ENCODE results near the gene NHSL2.

The NHSL2 gene

DNA sequence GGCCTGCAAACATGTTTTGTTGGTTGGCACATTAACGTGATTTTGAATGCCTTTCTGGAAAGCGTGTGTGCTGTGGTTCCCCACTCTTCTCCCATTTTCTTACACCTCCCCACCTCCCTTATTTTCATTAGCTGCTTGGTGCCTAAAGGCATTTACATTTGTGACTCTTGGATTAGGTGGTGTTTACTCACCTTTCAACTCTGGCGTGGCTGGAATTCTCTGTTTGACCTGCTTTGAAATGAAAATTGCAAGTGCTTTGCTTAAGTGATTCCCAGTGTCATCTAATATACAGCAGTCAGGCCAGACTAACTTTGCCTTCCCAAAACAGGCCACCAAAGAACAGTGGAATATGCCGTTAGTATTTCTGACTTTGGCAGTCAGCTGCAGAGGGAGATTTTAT is 80.5 kb downstream of the NHSL2 start:
- DNase-seq, result no peak

DNA sequence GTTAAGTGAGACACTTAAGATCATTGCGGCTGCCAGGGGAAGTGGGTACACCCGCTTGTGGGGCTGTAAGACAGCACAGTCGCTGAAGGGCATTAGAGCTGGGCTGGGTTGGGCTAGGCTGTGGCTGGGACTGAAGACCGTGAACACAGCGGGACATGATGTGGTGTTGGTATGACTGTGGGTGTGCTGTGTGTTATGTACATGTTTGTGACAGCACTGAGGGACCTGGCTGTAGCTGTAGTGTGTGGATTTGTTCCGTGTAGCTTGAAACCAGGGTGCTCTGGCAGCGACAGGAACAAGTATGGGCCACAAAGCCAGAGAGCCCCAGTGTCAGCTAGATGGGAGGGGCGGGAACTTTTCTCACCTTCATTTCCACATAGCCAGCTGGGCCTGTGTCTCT is 82.1 kb downstream of the NHSL2 start:
- no peak for DNase-seq

DNA sequence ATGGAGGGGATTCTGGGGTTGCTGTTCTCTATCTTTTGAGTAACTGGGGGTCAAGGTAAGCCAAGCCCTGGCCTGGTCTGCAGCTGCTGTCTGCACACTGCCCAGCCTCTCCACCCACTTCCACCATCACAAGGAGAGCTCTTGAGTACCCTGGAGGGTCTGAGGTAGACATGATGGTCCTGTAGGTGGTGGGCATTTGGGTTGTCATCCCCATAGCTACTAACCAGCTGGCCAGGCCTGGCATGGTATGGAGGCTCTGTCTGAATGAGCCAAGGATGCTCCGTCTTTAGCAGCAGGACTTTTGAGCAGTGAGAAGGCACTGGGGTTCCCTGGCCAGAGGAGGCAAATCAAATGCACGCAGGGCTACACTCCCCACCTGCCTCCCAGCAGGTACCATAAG is 82.7 kb downstream of the NHSL2 start:
- no peak for DNase-seq

DNA sequence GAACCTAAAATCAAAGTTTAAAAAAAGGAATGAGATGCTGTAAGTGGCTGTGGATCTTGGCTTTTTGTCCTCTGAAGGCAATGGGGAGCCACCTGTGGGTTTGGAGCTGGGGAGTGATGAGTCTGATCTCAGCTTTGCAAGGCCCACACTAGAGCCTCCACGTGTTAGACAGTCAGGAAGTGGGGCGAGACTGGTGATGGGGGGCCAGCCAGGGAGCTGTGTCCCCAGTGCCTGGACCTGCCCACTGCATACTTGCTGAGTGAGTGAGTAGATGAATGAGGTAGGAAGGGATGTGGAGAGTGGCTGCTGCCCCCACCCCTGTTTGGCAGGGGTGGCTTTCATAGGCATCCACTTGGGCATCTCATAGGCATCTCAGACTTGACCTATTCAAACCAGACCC is 84.0 kb downstream of the NHSL2 start:
- DNase-seq, result no peak

DNA sequence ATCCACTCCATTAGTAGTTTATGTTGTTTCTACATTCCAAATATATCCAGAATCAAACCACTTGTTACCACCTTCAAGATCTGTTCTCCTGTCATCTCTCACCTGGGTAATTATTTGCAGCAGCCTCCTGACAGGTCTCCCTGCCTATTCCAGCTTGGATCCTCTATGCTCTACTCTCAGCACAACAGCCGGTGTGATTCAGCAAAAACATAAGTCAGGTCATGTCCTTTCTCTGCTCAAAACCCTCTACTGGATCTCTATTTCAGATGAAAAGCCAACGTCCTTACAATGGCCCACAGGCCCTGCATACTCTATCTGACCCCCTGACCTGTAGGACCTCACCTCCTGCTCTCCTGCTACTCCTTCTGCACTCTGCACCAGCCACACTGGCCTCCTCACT is 84.5 kb downstream of the NHSL2 start:
- DNase-seq, result no peak

DNA sequence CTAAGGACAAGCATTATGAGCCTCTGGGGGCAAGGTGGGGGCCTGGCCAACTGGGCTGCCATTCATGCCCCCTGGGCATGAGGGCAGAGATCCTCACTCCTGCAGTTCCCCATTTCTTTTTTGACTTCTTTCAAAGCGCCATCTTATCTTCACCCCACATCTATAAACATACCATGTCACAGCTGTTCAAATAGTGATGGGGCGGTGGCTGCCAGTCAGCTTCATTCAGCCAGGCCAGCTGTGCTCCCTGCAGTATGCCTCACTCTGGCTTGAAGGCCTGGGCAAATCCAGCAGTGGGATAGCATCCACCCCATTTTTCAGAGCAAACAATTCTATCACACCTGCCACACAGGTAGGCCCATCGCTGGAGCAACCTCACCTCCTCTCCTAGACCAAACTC is 85.5 kb downstream of the NHSL2 start:
- no peak for DNase-seq

DNA sequence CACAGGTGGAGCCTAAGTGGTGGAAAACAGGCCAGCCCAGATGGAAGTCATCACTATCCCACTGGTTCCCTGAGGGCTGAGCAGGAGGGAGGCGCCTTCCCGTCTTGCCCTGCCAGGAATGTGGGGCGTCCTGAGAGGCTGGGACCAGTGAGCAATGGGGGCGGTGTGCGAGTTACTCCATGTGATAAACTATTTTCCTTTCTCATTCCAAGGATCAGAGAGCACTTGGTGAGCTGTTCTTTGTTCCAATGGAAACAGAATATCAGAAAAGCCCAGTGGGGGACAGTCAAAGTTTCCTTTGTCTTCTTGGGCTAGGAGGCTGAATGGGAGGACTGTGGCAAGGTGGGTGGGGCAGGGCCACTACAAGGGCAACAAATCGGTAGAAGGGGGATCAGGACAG is 86.2 kb downstream of the NHSL2 start:
- peak; percentile 75 for DNase-seq

DNA sequence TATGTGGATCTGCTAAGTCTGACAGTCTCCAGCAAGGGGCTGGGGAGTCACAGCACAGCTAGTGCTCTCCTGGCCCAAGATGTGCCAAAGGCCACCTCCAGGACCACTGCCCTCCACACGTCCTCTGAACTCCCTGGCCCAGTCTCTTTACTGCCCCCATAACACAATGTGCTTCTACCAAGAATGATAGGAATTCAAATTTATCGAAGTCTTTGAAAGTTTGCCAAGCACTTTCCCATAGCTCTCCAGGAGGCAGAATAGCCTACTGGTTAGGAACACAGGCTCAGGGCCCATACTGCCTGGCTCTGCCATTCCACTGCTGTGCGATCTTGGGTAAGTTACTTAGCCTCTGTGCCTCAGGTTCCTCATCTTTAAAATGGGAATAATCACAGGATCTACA is 86.7 kb downstream of the NHSL2 start:
- peak; percentile 37 for DNase-seq

DNA sequence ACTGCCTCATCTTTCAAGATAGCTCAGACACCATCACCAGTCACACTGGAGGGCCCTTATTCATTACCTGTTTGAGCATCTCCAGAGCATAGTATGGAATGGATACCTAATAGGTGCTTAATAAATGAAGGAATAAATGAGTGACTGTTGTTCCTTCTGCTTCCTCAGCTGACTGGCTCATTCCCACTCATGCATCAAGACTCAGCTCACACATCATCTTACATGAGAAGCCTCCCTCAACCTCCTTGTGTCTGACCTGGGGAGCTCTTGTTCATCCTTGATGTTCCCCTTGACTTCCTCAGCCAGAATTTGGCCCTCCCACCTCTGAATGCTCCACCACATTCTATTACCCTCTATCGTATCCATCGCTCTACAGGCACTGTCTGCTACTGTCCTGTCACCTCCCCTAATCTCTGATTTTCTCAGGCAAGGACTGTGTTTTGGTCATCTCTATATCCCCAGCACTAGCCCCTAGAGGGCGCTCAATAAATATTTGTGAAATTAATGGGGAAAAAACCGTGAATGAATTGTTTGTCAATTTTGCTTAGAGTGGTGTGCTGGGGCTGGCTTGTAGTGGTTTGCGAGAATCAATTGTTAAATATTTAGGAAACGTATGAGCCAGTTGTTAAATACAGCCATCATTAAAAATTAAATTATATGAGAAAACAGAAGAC is 88.3 kb downstream of the NHSL2 start:
- no peak for DNase-seq

DNA sequence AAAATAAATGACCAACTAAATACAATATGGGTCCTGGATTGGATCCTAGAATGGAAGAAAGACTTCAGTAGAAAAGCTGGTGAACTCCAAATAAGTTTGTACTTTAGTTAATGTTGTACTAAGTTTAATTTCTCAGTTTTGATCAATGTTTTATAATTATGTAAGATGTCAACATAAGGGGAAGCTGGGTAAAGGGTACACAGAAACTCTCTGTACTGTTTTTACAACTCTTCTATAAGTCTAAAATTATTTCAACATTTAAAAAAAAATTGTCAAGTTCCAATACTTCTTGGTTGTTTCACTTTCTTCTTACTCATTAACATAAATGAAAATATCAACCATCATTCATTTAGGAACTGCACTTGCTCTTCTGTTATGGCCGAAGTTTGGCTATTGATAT is 88.9 kb downstream of the NHSL2 start:
- no peak for DNase-seq

DNA sequence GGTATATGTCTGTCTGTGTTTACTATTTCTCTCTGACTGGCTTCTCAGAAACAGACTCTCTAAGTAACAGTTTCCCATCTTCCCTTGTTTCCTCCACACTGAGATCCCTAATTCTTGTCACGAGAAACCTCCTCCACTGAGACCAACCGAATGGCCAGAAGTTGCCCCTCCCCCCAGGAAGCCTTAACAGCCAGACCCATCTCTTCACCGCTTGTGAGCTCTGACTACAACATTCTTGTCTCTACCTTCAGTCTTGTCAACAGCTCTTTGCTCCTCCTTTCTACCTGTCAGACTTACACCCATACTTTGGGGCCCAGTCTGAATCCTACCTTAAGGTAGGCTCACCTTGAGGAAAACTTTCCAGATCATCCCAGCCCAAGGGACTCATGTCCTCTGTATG is 90.8 kb downstream of the NHSL2 start:
- no peak for DNase-seq

DNA sequence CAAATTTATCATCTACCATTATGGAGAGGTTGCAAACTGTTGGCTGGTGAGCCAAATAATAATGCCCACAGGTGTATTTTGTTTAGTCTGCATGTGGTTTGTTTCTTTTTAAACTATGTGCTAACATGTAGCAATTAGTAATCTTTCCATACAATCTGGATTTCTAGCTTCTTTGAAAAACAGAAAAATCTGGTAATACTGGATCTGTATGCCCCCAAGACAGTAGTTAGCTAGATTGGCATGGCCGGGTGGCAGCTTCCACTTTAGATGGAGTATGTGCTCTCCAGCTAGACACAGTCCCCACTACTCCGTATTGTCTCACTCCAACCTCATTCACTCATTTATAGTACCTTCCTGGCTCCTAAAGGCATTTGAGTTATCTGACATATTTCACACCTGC is 91.3 kb downstream of the NHSL2 start:
- no peak for DNase-seq

DNA sequence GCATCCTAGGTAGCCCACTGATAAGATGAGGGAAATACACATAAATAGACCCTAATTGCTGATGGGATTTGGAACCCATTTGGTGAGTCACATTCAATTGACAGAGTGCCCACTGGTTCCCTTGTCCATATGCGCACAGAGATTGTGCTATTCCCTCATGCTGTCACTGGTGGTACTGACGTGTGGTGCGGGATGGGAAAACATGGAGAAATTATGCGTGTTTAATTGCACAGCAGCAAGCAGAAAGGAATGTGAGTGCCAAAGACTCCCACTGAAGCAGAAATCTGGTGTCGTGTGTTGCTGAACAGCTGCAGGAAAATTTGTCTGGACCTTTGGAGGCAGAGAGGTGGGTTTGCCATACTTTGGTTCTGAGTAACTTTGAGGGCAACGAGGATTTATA is 92.2 kb downstream of the NHSL2 start:
- peak; percentile 38 for DNase-seq

DNA sequence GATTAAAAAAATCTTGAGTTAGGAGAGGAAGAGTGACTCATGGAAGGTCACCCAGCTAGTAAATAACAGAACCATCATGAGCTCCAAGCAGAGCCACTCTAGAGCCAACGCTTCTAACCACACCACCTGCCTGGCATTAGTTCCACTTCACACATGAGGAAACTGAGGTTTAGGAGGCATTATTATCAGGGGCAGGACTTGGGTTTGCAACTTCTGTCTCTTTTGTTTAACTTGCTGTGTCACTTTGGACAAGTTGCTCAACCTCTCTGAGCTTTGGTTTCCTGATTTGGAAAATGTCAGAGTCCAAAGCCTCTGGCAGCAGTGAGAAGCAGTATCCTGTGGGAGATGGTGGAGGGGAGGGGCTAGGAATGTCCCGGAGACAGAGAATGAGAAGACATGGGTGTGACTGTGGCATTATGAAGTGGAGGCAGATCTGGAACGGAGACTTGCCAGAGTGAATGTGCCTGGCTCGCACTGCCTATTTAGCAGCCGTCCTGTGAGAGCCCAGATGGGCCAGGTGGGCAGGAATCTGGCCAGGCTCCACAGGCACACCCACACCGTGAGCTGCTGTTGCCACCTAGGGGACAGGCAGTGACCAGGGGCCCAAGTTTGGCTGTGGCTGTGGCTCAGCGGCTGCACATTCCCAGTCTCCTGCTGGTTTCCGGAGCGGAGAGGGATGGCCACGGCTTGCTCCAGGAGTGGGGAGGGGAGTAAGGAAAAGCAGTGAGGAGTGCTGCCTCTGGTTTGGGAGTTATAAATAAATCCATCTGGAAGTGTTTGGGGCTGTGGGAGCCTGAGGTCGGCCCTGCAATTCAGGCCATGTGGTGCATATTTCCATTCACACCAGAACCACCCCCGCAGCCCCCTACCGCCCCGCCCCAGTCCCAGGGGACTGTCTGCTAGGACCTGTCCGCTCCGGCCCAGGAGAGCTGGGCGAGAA is 93.4 kb downstream of the NHSL2 start:
- DNase-seq, result peak; percentile 88

DNA sequence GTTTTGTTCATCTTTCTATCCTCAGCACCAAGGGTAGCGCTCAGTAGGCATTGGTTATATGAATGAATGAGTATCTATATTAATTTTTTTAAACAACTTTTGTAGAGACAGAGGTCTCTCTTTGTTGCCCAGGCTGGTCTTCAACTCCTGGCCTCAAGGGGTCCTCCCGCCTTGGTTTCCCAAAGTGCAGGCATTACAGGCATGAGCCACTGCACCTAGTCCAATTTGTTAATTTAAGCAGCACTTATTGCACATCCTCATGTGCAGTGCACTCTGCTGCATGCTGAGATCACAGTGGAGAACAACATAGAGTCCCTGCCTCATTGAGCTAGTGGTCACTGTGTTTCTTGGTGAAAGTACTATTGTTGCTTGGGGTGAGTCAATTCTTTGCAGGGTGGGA is 94.4 kb downstream of the NHSL2 start:
- DNase-seq, result no peak

DNA sequence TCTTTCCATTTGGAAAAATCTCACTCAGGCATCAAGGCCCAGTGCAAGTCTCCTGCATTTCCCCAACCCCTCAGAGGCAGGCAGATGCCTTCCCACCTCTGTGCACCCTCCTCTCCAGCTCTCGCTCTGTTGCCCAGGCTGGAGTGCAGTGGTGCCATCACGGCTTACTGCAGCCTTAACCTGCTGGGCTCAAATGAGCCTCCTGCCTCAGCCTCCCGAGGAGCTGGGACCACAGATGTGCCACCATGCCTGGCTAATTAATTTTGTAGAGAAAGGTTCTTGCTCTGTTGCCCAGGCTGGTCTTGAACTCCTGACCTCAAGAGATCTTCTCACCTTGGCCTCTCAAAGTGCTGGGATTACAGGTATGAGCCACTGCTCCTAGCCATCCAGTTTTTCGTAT is 95.8 kb downstream of the NHSL2 start:
- no peak for DNase-seq

DNA sequence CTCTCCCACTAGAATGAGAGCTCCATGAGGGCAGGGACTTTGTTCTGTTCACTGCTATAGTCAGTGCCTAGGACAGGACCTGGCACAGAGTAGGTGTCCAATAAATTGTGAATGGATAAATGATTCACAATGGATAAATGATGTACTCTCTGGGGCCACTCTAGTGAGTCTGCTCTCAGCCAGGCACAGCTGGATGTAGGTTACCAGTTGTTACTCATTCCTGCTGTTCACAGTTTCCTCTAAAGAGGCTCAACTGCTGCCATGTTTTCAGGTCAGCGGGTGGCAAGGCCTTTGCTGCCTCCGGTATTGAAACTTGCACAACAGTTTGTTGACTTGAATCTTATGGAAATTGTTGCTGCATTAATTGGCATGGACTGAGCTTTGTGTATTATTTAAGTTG is 99.1 kb downstream of the NHSL2 start:
- no peak for DNase-seq

DNA sequence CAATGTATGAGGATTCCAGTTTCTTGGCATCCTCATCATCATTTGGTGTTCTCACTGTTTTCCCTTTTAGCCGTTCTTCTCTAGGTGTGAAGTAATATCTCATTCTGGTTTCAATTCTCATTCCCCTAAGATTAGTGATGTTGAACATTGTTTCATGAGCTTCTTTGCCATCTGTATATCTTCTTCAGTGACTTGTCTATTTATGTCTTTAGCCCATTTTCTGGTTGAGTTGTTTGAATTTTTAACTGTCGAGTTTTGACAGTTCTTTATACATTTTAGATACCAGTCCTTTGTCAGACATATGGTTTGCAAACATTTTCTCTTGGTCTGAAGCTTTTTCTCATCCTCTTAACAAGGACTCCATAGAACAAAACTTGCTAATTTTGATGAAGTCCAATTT is 101.1 kb downstream of the NHSL2 start:
- no peak for DNase-seq

DNA sequence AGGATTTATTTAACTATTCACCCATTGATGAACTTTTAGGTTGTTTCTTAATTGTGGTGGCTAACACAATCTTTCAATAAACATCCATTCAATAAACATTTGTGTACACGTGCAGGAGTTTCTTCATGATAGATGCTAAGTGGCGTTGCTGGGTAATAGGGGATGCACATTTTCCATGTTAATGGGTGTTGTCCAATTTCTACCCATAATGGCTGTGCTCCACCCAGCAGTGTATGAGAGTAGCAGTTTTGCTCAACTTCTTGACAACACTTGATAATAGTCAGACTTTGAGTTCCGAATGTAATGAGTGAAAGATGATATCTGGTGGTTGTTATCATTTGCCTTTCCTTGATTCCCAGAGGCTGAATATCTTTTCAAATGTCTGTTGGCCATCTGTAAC is 104.7 kb downstream of the NHSL2 start:
- no peak for DNase-seq

DNA sequence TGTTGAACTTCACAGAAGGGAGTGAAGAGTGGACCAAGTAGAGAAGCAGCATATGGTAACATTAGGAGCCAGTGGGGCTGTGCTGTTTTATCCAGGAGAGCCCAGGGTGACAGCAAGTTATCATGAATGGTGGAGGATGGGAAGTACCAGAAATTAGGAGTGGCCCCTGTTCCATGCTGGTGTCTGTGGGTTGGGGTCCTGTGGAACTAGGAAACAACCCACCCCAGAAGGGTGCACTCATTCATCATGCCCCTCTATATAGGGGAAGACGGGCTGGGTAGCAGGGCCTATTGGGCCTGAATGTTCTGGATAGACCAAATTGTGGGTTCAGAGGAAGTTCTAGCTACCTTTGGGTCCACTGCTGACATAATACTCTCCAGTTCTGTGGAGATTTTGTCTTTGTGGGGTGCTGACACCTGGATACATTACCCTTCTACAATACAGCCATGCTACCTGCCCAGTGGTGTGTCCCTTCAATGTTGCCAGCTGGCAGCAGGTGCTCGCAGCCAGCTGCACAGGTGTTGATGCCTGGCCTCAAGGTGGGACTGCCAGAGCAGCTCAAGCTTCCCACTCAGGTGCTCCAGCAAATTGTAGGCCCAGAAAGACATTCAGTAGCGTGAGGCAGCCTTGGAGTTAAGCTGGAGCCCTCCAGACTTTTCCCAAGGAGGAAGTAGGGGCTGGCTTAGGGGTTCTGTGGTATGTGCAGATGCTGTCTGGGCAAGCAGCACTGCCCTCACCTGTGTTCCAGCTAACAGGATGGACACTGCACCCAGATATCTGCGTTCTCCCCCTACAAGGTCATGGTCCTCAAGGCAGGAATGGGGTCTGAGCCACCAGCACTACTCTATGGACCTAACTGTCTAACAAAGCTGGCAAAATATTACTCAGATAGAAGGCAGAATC is 106.5 kb downstream of the NHSL2 start:
- no peak for DNase-seq

DNA sequence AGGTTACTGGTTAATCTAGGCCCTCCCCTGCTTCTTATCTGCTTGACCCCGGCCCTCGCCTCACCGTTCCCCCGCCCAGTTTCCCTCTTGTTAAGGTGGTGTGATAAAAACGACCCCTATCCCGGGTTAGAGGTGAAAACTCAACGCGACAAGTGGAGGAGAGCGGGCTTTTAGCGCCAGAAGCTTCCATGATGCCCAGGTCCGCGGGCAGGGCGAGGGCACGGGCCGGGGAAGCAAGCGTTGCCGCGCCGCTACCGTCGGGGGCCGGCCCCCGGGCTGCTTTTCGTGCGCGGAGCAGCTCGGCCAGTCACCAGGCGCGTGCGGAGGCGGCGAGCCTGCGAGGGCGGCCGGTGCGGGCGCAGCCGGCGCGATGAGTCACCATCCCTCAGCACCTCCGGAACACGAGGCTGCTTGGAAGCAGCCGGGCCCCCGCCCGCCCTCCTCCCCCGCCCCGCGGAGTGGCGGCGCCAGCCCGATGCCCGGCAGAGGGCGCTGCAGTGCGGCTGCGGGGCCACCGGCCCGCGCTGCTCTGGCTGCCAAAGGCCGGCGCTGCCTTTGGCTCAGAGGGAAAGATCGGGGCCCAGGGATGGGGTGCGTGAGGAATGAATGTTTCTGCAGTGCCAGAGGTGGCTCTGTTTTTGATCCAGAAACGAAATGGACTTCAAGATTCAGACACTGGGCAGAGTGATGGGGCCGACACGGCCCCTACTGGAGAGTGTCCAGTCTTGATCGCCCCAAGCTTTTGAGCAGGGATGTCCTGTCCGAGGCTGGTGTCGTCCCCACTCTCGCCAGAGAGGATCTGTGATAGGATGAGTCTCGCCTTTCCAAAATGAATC is 107.8 kb downstream of the NHSL2 start:
- peak; percentile 88 for DNase-seq

DNA sequence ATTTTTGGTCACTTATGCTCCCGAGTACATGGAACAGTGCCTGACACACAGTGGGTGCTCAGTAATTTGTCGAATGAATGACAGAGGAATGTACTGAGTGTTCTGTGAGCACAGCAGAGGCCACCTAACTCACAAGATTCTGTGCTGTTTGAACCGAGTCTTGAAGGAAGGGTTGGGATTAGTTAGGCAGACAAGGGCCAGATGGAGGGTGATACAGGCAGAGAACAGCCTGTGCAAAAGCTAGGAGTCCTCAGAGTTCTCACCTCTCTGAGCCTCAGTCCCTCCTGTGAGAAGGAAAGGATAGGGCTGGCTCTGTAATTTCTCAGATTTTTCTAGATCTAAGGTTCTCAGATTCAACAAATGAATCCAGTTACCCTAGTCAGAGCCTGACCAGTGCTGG is 108.8 kb downstream of the NHSL2 start:
- no peak for DNase-seq

All from fibroblast of skin of scalp (primary cell).